ENCODE data around the gene KLHL13.

KLHL13 gene

GRCh38 chrX:118115953-118116712 is 477 bp downstream of the KLHL13 start (continued):
- TF ChIP-seq CSRNP3 (CRISPR knock-in tag; IDR thresholded peaks at IDR 0.05) (no peak), CREB5 (CRISPR knock-in tag; IDR thresholded peaks at IDR 0.05; ENCODE audit: low read depth) (no peak), OSR1 (CRISPR knock-in tag; IDR thresholded peaks at IDR 0.05) (no peak), POU6F1 (CRISPR knock-in tag; IDR thresholded peaks at IDR 0.05; ENCODE audit: borderline replicate concordance, low read depth) (no peak)

- no peak for TF ChIP-seq PPARA (CRISPR knock-in tag; IDR thresholded peaks at IDR 0.05; ENCODE audit: borderline replicate concordance)
- no peak for TF ChIP-seq CSRNP3 (CRISPR knock-in tag; IDR thresholded peaks at IDR 0.05)
- no peak for TF ChIP-seq BACH2 (CRISPR knock-in tag; IDR thresholded peaks at IDR 0.05; ENCODE audit: borderline replicate concordance)
- TF ChIP-seq TCF4 (CRISPR knock-in tag; IDR thresholded peaks at IDR 0.05; ENCODE audit: borderline replicate concordance): no peak
- TF ChIP-seq ZFP30 (CRISPR knock-in tag; IDR thresholded peaks at IDR 0.05): no peak
- no peak for TF ChIP-seq ZFP3 (CRISPR knock-in tag; IDR thresholded peaks at IDR 0.05)
- TF ChIP-seq CSDC2 (CRISPR knock-in tag; IDR thresholded peaks at IDR 0.05): no peak
- no peak for TF ChIP-seq OSR1 (CRISPR knock-in tag; IDR thresholded peaks at IDR 0.05)
- TF ChIP-seq ZNF70 (CRISPR knock-in tag; IDR thresholded peaks at IDR 0.05): no peak
- no peak for TF ChIP-seq ISL1 (CRISPR knock-in tag; IDR thresholded peaks at IDR 0.05)
- TF ChIP-seq ZNF565 (CRISPR knock-in tag; conservative IDR thresholded peaks at IDR 0.05; ENCODE audit: low read depth): no peak
- TF ChIP-seq TSHZ2 (CRISPR knock-in tag; IDR thresholded peaks at IDR 0.05): no peak
- no peak for TF ChIP-seq ARNTL (CRISPR knock-in tag; IDR thresholded peaks at IDR 0.05; ENCODE audit: borderline replicate concordance, low read depth)
- no peak for TF ChIP-seq ZC3H10 (CRISPR knock-in tag; IDR thresholded peaks at IDR 0.05)
- TF ChIP-seq PATZ1 (CRISPR knock-in tag; IDR thresholded peaks at IDR 0.05; ENCODE audit: borderline replicate concordance): no peak
- no peak for TF ChIP-seq ESRRG (CRISPR knock-in tag; IDR thresholded peaks at IDR 0.05)
- TF ChIP-seq ZNF8 (CRISPR knock-in tag; IDR thresholded peaks at IDR 0.05): no peak
- no peak for TF ChIP-seq TOX (CRISPR knock-in tag; IDR thresholded peaks at IDR 0.05; ENCODE audit: borderline replicate concordance)
- ATAC-seq: no peak
These were observed 1.6 kb downstream of the KLHL13 start for GRCh38 chrX:118114971-118115370.
